ENCODE measurements around the gene MEMO1. TPM values are rescaled to one million over a fixed set of nuclear protein-coding genes. Genes with fewer than 3 reads are reported as not detected.

MEMO1 gene
- total RNA-seq, 1 experiment from 2014 or later: 44.4 TPM

DNA sequence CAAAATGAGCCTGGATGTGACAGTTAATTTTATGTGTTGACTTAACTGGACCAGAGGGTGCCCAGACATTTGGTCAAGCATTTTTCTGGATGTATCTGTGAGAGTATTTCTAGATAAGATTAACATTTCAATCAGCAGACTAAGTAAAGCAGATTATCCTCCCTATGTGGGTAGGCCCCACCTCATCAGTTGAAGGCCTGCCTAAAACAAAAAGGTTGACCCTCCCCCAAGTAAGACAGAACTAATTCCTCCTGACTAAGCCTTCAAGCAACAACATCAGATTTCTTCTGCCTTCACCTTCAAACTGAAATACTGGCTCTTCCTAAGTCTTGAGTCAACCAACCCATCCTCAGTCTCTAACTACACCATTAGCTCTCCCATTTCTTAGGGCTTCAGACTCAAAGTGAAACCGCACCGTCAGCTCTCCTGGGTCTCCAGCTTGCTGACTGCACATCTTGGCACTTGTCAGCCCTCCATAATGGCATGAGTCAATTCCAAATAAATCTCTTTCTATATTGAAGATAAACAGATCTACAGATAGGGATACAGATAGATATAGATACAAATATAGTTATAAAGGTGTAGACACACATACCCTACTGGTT is 47.9 kb downstream of the MEMO1 start:
- ChIA-PET CTCF (no interaction called here), POLR2A (no interaction called here)
- H3K4me1 Mint-ChIP-seq: peaks cover 3% of the 10 kb centered on the region
- no peak overlapping the region for H3K4me3 Mint-ChIP-seq
- no peaks in the 10 kb centered on the region for H3K27me3 Mint-ChIP-seq (ENCODE audit: low read depth)
- DNase-seq (ENCODE audit: low spot score): no peak
- H3K36me3 Mint-ChIP-seq: no peaks in the 10 kb centered on the region
- H3K27ac Mint-ChIP-seq: no peak overlapping the region
- H3K9me3 Mint-ChIP-seq: no peaks in the 10 kb centered on the region
- no peak for TF ChIP-seq MYBL2 (CRISPR knock-in tag; IDR thresholded peaks at IDR 0.05)
- TF ChIP-seq ZBTB21 (CRISPR knock-in tag; IDR thresholded peaks at IDR 0.05; ENCODE audit: borderline replicate concordance): no peak
- TF ChIP-seq ELF4 (CRISPR knock-in tag; IDR thresholded peaks at IDR 0.05; ENCODE audit: low read depth): no peak
- no peak for TF ChIP-seq SOX15 (CRISPR knock-in tag; IDR thresholded peaks at IDR 0.05)
- no peak for TF ChIP-seq NR2C2 (CRISPR knock-in tag; IDR thresholded peaks at IDR 0.05)
- TF ChIP-seq, protein P1, sequence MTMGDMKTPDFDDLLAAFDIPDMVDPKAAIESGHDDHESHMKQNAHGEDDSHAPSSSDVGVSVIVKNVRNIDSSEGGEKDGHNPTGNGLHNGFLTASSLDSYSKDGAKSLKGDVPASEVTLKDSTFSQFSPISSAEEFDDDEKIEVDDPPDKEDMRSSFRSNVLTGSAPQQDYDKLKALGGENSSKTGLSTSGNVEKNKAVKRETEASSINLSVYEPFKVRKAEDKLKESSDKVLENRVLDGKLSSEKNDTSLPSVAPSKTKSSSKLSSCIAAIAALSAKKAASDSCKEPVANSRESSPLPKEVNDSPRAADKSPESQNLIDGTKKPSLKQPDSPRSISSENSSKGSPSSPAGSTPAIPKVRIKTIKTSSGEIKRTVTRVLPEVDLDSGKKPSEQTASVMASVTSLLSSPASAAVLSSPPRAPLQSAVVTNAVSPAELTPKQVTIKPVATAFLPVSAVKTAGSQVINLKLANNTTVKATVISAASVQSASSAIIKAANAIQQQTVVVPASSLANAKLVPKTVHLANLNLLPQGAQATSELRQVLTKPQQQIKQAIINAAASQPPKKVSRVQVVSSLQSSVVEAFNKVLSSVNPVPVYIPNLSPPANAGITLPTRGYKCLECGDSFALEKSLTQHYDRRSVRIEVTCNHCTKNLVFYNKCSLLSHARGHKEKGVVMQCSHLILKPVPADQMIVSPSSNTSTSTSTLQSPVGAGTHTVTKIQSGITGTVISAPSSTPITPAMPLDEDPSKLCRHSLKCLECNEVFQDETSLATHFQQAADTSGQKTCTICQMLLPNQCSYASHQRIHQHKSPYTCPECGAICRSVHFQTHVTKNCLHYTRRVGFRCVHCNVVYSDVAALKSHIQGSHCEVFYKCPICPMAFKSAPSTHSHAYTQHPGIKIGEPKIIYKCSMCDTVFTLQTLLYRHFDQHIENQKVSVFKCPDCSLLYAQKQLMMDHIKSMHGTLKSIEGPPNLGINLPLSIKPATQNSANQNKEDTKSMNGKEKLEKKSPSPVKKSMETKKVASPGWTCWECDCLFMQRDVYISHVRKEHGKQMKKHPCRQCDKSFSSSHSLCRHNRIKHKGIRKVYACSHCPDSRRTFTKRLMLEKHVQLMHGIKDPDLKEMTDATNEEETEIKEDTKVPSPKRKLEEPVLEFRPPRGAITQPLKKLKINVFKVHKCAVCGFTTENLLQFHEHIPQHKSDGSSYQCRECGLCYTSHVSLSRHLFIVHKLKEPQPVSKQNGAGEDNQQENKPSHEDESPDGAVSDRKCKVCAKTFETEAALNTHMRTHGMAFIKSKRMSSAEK (CRISPR knock-in tag; IDR thresholded peaks at IDR 0.05; ENCODE audit: borderline replicate concordance): no peak
- no peak for TF ChIP-seq ESRRA (CRISPR knock-in tag; IDR thresholded peaks at IDR 0.05; ENCODE audit: borderline replicate concordance)
- no peak for TF ChIP-seq TP53 (CRISPR knock-in tag; IDR thresholded peaks at IDR 0.05)
- TF ChIP-seq FOXJ3 (CRISPR knock-in tag; IDR thresholded peaks at IDR 0.05; ENCODE audit: borderline replicate concordance): no peak
- no peak for TF ChIP-seq TCF7 (CRISPR knock-in tag; IDR thresholded peaks at IDR 0.05; ENCODE audit: low read depth)
- no peak for TF ChIP-seq GRHL2 (CRISPR knock-in tag; IDR thresholded peaks at IDR 0.05; ENCODE audit: insufficient replicate concordance, severe bottlenecking)
- TF ChIP-seq TEAD1 (CRISPR knock-in tag; IDR thresholded peaks at IDR 0.05): no peak
- ATAC-seq: no peak

DNA sequence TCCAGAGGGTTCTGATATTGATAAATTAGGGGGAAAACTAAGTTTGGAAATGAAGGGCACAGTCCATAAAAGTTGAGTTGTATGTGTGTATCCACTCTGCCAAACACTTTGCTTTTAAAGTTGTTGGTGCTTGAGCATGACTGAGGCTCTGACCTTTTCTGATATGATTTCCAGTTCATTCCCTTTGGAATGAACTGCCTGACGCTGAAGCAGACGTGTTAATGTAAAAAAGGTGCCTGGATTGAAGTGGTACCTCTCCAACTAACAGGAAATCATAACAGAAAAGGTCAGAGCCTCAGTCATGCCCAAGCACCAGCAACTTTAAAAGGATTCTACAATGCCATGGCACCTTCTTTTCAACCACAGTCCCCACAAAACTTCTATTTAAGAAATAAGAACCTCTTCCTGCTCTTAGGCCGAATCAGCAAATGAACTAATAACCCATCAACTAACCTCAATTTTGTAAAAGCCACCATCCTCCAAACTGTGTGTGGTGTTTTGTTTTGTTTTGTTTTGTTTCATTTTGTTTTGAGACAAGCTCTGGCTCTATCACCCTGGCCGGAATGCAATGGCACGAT is 52.6 kb downstream of the MEMO1 start:
- Mint-ChIP-seq H3K4me3 (no peak overlapping the region), H3K27ac (no peak overlapping the region), H3K27me3 (ENCODE audit: low read depth) (no peaks in the 10 kb centered on the region), H3K36me3 (no peaks in the 10 kb centered on the region), H3K9me3 (no peaks in the 10 kb centered on the region), H3K4me1 (peaks cover 3% of the 10 kb centered on the region)
- ATAC-seq: no peak
- ChIA-PET CTCF (no interaction called here), POLR2A (no interaction called here)
- TF ChIP-seq FOXJ3 (CRISPR knock-in tag; IDR thresholded peaks at IDR 0.05; ENCODE audit: borderline replicate concordance): no peak
- TF ChIP-seq, protein P2, sequence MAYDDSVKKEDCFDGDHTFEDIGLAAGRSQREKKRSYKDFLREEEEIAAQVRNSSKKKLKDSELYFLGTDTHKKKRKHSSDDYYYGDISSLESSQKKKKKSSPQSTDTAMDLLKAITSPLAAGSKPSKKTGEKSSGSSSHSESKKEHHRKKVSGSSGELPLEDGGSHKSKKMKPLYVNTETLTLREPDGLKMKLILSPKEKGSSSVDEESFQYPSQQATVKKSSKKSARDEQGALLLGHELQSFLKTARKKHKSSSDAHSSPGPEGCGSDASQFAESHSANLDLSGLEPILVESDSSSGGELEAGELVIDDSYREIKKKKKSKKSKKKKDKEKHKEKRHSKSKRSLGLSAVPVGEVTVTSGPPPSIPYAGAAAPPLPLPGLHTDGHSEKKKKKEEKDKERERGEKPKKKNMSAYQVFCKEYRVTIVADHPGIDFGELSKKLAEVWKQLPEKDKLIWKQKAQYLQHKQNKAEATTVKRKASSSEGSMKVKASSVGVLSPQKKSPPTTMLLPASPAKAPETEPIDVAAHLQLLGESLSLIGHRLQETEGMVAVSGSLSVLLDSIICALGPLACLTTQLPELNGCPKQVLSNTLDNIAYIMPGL (CRISPR knock-in tag; IDR thresholded peaks at IDR 0.05): no peak
- TF ChIP-seq, protein P3, sequence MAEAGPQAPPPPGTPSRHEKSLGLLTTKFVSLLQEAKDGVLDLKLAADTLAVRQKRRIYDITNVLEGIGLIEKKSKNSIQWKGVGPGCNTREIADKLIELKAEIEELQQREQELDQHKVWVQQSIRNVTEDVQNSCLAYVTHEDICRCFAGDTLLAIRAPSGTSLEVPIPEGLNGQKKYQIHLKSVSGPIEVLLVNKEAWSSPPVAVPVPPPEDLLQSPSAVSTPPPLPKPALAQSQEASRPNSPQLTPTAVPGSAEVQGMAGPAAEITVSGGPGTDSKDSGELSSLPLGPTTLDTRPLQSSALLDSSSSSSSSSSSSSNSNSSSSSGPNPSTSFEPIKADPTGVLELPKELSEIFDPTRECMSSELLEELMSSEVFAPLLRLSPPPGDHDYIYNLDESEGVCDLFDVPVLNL (CRISPR knock-in tag; IDR thresholded peaks at IDR 0.05; ENCODE audit: borderline replicate concordance, low read depth): no peak
- no peak for DNase-seq (ENCODE audit: low spot score)

All from WTC11 (cell line).